ENCODE results near the gene MYBL2. TPM values are rescaled to one million over a fixed set of nuclear protein-coding genes. Genes with fewer than 3 reads are reported as not detected.

MYBL2 gene
- total and polyA plus RNA-seq, 2 experiments from 2014 or later = 6.1 to 11.7 TPM

- in situ Hi-C loops (cut with MboI) = no loop called here
- no peak within 1 kb of the TSS for H3K9ac ChIP-seq
- no peak within 1 kb of the TSS for H3K27ac ChIP-seq
- TF ChIP-seq EZH2phosphoT487 (IDR thresholded peaks at IDR 0.05; ENCODE audit: insufficient read depth, low read depth) (no peak), EZH2 (IDR thresholded peaks at IDR 0.05; ENCODE audit: insufficient read depth, poor library complexity, severe bottlenecking) (no peak)
- H3K4me2 ChIP-seq (ENCODE audit: unreplicated experiment) = no peak within 1 kb of the TSS
- no peaks in the 10 kb centered on the region for H3K79me2 ChIP-seq (ENCODE audit: insufficient read depth)
- H3F3A ChIP-seq (ENCODE audit: insufficient read depth) = peaks cover 3% of the 10 kb centered on the region; the same call in 1 of the 2 replicates
- no peaks in the 10 kb centered on the region for H3K36me3 ChIP-seq (ENCODE audit: low read depth)
- peak within 1 kb of the TSS; percentile 60 for H2AFZ ChIP-seq
- no peaks in the 10 kb centered on the region for H4K20me1 ChIP-seq (ENCODE audit: insufficient read depth)
- no peak within 1 kb of the TSS for H3K4me3 ChIP-seq
- 57 to 58% methylated on average over 11 of the region's 11 CpGs for WGBS, 2 experiments (ENCODE audit: low coverage in 1 of 2, low lambda C conversion rate in 2 of 2, missing lambda C conversion rate in 2 of 2)
- no peaks in the 10 kb centered on the region for H3K9me2 ChIP-seq (ENCODE audit: insufficient read depth)
- H3K9me3 ChIP-seq (ENCODE audit: low read depth) = no peaks in the 10 kb centered on the region
- no peaks in the 10 kb centered on the region for H3K27me3 ChIP-seq (replicated peaks; ENCODE audit: insufficient read depth)
- 0 out of 2 replicates have a peak, but pooled peaks cover 4% of the 10 kb centered on the region for H3K4me1 ChIP-seq (ENCODE audit: insufficient read depth)
- peak; percentile 82 for DNase-seq
Measured at GRCh38 chr20:43726811-43727338, 60.0 kb downstream of the MYBL2 start, which contains the start of gene GTSF1L. GTSF1L (minus strand) TSS chr20:43727002; CDS start chr20:43726694, 308 bp downstream.

- H3K4me1 ChIP-seq (ENCODE audit: insufficient read depth) = 0 out of 2 replicates have a peak, but pooled peaks cover 4% of the 10 kb centered on the region
- no peaks in the 10 kb centered on the region for H3K27me3 ChIP-seq (replicated peaks; ENCODE audit: insufficient read depth)
- H3K27ac ChIP-seq = no peak overlapping the region
- no peaks in the 10 kb centered on the region for H3K79me2 ChIP-seq (ENCODE audit: insufficient read depth)
- no peaks in the 10 kb centered on the region for H3K36me3 ChIP-seq (ENCODE audit: low read depth)
- H4K20me1 ChIP-seq (ENCODE audit: insufficient read depth) = no peaks in the 10 kb centered on the region
- H3K9me3 ChIP-seq (ENCODE audit: low read depth) = no peaks in the 10 kb centered on the region
- in situ Hi-C loops (cut with MboI) = no loop called here
- 94 to 100% methylated on average over 1 of the region's 1 CpG for WGBS, 2 experiments (ENCODE audit: low coverage in 1 of 2, low lambda C conversion rate in 2 of 2, missing lambda C conversion rate in 2 of 2)
- H2AFZ ChIP-seq = no peak overlapping the region
- no peak for TF ChIP-seq EZH2phosphoT487 (IDR thresholded peaks at IDR 0.05; ENCODE audit: insufficient read depth, low read depth)
- TF ChIP-seq EZH2 (IDR thresholded peaks at IDR 0.05; ENCODE audit: insufficient read depth, poor library complexity, severe bottlenecking) = no peak
- no peak for DNase-seq
- no peak overlapping the region for H3K9ac ChIP-seq
- peaks cover 3% of the 10 kb centered on the region; the same call in 1 of the 2 replicates for H3F3A ChIP-seq (ENCODE audit: insufficient read depth)
- H3K4me3 ChIP-seq = no peak overlapping the region
- no peaks in the 10 kb centered on the region for H3K9me2 ChIP-seq (ENCODE audit: insufficient read depth)
- H3K4me2 ChIP-seq (ENCODE audit: unreplicated experiment) = no peak overlapping the region
Measured at GRCh38 chr20:43727980-43728590, 61.2 kb downstream of the MYBL2 start.

GRCh38 chr20:43728686-43729255 lies 61.9 kb downstream of the MYBL2 start:
- H3K9me3 ChIP-seq (ENCODE audit: low read depth) = no peaks in the 10 kb centered on the region
- H2AFZ ChIP-seq = no peak overlapping the region
- no peaks in the 10 kb centered on the region for H3K9me2 ChIP-seq (ENCODE audit: insufficient read depth)
- H3K4me1 ChIP-seq (ENCODE audit: insufficient read depth) = 0 out of 2 replicates have a peak, but pooled peaks cover 4% of the 10 kb centered on the region
- 83 to 85% methylated on average over 7 of the region's 7 CpGs for WGBS, 2 experiments (ENCODE audit: low coverage in 1 of 2, low lambda C conversion rate in 2 of 2, missing lambda C conversion rate in 2 of 2)
- no peak overlapping the region for H3K27ac ChIP-seq
- in situ Hi-C loops (cut with MboI) = no loop called here
- no peaks in the 10 kb centered on the region for H4K20me1 ChIP-seq (ENCODE audit: insufficient read depth)
- no peaks in the 10 kb centered on the region for H3K79me2 ChIP-seq (ENCODE audit: insufficient read depth)
- H3K27me3 ChIP-seq (replicated peaks; ENCODE audit: insufficient read depth) = no peaks in the 10 kb centered on the region; the same call in 1 of the 2 replicates
- no peak overlapping the region for H3K4me2 ChIP-seq (ENCODE audit: unreplicated experiment)
- no peaks in the 10 kb centered on the region for H3K36me3 ChIP-seq (ENCODE audit: low read depth)
- peaks cover 3% of the 10 kb centered on the region; the same call in 1 of the 2 replicates for H3F3A ChIP-seq (ENCODE audit: insufficient read depth)
- no peak for TF ChIP-seq EZH2 (IDR thresholded peaks at IDR 0.05; ENCODE audit: insufficient read depth, poor library complexity, severe bottlenecking)
- no peak for TF ChIP-seq EZH2phosphoT487 (IDR thresholded peaks at IDR 0.05; ENCODE audit: insufficient read depth, low read depth)
- no peak overlapping the region for H3K4me3 ChIP-seq
- DNase-seq = no peak
- H3K9ac ChIP-seq = no peak overlapping the region

GRCh38 chr20:43731469-43731868 lies 64.6 kb downstream of the MYBL2 start:
- in situ Hi-C loops (cut with MboI) = no loop called here
- H3K27me3 ChIP-seq (replicated peaks; ENCODE audit: insufficient read depth) = no peaks in the 10 kb centered on the region; the same call in 1 of the 2 replicates
- no peak for TF ChIP-seq EZH2 (IDR thresholded peaks at IDR 0.05; ENCODE audit: insufficient read depth, poor library complexity, severe bottlenecking)
- TF ChIP-seq EZH2phosphoT487 (IDR thresholded peaks at IDR 0.05; ENCODE audit: insufficient read depth, low read depth) = no peak
- no peaks in the 10 kb centered on the region for H3K9me2 ChIP-seq (ENCODE audit: insufficient read depth)
- H3K36me3 ChIP-seq (ENCODE audit: low read depth) = no peaks in the 10 kb centered on the region
- H3F3A ChIP-seq (ENCODE audit: insufficient read depth) = peaks cover 3% of the 10 kb centered on the region; the same call in 1 of the 2 replicates
- 0 out of 2 replicates have a peak, but pooled peaks cover 4% of the 10 kb centered on the region for H3K4me1 ChIP-seq (ENCODE audit: insufficient read depth)
- H3K9me3 ChIP-seq (ENCODE audit: low read depth) = no peaks in the 10 kb centered on the region
- H3K9ac ChIP-seq = no peak overlapping the region
- H3K79me2 ChIP-seq (ENCODE audit: insufficient read depth) = no peaks in the 10 kb centered on the region
- WGBS, 2 experiments (ENCODE audit: low coverage in 1 of 2, low lambda C conversion rate in 2 of 2, missing lambda C conversion rate in 2 of 2) = 32 to 34% methylated on average over 7 of the region's 7 CpGs
- peak; percentile 72 for DNase-seq
- H4K20me1 ChIP-seq (ENCODE audit: insufficient read depth) = no peaks in the 10 kb centered on the region
- no peak overlapping the region for H3K4me3 ChIP-seq
- H3K4me2 ChIP-seq (ENCODE audit: unreplicated experiment) = no peak overlapping the region
- no peak overlapping the region for H3K27ac ChIP-seq
- no peak overlapping the region for H2AFZ ChIP-seq

All from GM23248 (cell line).